OCI-LY1 (cell line): ENCODE data around the gene SYT14.

Experiments used
- H2AFZ ChIP-seq: fragments of 200-600 bp; sonication (generic), shearing (Covaris generic); 2 replicates; pipeline ENCODE4 v1.6.0; 2014; ENCODE audit warnings: antibody characterized with exemption, mild to moderate bottlenecking, low read length
- H3F3A ChIP-seq: fragments of 200-600 bp; sonication (generic), shearing (Covaris generic); 2 replicates; pipeline ENCODE4 v1.6.0; 2014; ENCODE audit warnings: mild to moderate bottlenecking, antibody characterized with exemption, low read length, moderate library complexity; ENCODE audit not compliant: insufficient read depth
- H3K27ac ChIP-seq: fragments of 200-600 bp; sonication (generic); 2 replicates; pipeline ENCODE4 v1.5.1; 2014; ENCODE audit warnings: low read length, mixed run types, mild to moderate bottlenecking, low read depth; ENCODE audit not compliant: poor library complexity, severe bottlenecking
- H3K27me3 ChIP-seq: fragments of 200-600 bp; sonication (generic); 2 replicates; pipeline ENCODE4 v1.6.0; 2014; ENCODE audit warnings: antibody characterized with exemption, mild to moderate bottlenecking, low read length, moderate library complexity; ENCODE audit not compliant: insufficient read depth
- H3K36me3 ChIP-seq: fragments of 200-600 bp; sonication (generic); 2 replicates; pipeline ENCODE4 v1.6.1; 2014; ENCODE audit warnings: mild to moderate bottlenecking, antibody characterized with exemption, low read length, moderate library complexity, mixed read lengths; ENCODE audit not compliant: insufficient read depth
- H3K4me1 ChIP-seq: fragments of 200-600 bp; sonication (generic); 2 replicates; pipeline ENCODE4 v1.5.1; 2014; ENCODE audit warnings: mild to moderate bottlenecking, low read length, moderate library complexity; ENCODE audit not compliant: insufficient read depth, severe bottlenecking
- H3K4me2 ChIP-seq: fragments of 200-600 bp; sonication (generic), shearing (Covaris generic); 2 replicates; pipeline ENCODE4 v1.6.1; 2014; ENCODE audit warnings: low read length
- H3K4me3 ChIP-seq: fragments of 200-600 bp; sonication (generic); 2 replicates; pipeline ENCODE4 v1.5.1; 2014; ENCODE audit warnings: low read length, low read depth, mild to moderate bottlenecking, mixed read lengths; ENCODE audit not compliant: poor library complexity, severe bottlenecking
- H3K79me2 ChIP-seq: fragments of 200-600 bp; shearing (Covaris generic); 2 replicates; pipeline ENCODE4 v1.6.1; 2016; ENCODE audit warnings: mixed run types, low read length, mixed read lengths; ENCODE audit not compliant: insufficient read depth
- H3K9ac ChIP-seq: fragments of 200-600 bp; sonication (generic), shearing (Covaris generic); 2 replicates; pipeline ENCODE4 v1.6.1; 2014; ENCODE audit warnings: mild to moderate bottlenecking, low read length, mixed read lengths
- H3K9me2 ChIP-seq: fragments of 200-600 bp; sonication (generic), shearing (Covaris generic); 2 replicates; pipeline ENCODE4 v1.6.1; 2014; ENCODE audit warnings: low read depth, mild to moderate bottlenecking, low read length, mixed read lengths
- H3K9me3 ChIP-seq: fragments of 200-600 bp; shearing (Covaris generic); 2 replicates; pipeline ENCODE4 v1.6.1; 2014; ENCODE audit warnings: low read length, mixed read lengths
- H4K20me1 ChIP-seq: fragments of 200-600 bp; sonication (generic), shearing (Covaris generic); 2 replicates; pipeline ENCODE4 v1.6.0; 2016; ENCODE audit warnings: mild to moderate bottlenecking, low read length; ENCODE audit not compliant: insufficient read depth
- EZH2 ChIP-seq: fragments of 200-600 bp; sonication (generic), shearing (Covaris generic); IDR thresholded peaks from 2 replicates; pipeline ENCODE4 v1.8.0; 2017; ENCODE audit warnings: borderline replicate concordance, mixed run types, mild to moderate bottlenecking, antibody characterized with exemption, low read length, moderate library complexity, mixed read lengths
- TF ChIP-seq, protein P1 (sequence below): fragments of 200-600 bp; sonication (generic), shearing (Covaris generic); IDR thresholded peaks from 2 replicates; pipeline ENCODE4 v1.5.1; 2017; ENCODE audit warnings: mild to moderate bottlenecking, antibody characterized with exemption, low read length, moderate library complexity, mixed read lengths

The SYT14 gene

DNA sequence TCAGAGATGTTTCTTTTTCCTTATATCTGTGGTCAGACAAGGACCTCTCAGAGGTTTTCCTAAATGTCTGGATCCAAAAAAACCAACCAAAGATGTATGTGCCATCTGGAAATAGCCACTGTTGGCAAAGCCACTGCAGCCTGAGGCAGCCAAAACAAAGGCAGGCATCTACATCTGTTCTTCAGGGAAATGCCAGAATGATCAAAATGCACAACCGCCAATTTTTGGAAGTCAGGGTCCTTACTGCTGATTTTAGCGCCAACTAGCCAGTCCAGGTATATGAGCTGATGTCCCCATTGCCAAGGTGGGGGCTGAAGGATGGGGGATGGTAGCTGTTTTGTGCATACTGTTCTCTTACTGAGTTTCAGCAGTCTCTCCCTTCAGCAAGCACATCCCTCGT, 45.9 kb downstream of the SYT14 start:
- H3K4me1 ChIP-seq: no peaks in the 10 kb centered on the region
- no peak overlapping the region for H3K9ac ChIP-seq
- H3K4me3 ChIP-seq: no peak overlapping the region
- H3K9me2 ChIP-seq: no peaks in the 10 kb centered on the region
- no peaks in the 10 kb centered on the region for H3K36me3 ChIP-seq
- H2AFZ ChIP-seq: no peak overlapping the region
- no peaks in the 10 kb centered on the region for H3K79me2 ChIP-seq
- no peaks in the 10 kb centered on the region for H3K27me3 ChIP-seq
- no peak for TF ChIP-seq EZH2
- TF ChIP-seq, protein P1, sequence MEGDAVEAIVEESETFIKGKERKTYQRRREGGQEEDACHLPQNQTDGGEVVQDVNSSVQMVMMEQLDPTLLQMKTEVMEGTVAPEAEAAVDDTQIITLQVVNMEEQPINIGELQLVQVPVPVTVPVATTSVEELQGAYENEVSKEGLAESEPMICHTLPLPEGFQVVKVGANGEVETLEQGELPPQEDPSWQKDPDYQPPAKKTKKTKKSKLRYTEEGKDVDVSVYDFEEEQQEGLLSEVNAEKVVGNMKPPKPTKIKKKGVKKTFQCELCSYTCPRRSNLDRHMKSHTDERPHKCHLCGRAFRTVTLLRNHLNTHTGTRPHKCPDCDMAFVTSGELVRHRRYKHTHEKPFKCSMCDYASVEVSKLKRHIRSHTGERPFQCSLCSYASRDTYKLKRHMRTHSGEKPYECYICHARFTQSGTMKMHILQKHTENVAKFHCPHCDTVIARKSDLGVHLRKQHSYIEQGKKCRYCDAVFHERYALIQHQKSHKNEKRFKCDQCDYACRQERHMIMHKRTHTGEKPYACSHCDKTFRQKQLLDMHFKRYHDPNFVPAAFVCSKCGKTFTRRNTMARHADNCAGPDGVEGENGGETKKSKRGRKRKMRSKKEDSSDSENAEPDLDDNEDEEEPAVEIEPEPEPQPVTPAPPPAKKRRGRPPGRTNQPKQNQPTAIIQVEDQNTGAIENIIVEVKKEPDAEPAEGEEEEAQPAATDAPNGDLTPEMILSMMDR: no peak
- H3K27ac ChIP-seq: no peak overlapping the region
- H3K4me2 ChIP-seq: no peak overlapping the region
- no peaks in the 10 kb centered on the region for H3F3A ChIP-seq
- H4K20me1 ChIP-seq: no peaks in the 10 kb centered on the region
- no peaks in the 10 kb centered on the region for H3K9me3 ChIP-seq

DNA sequence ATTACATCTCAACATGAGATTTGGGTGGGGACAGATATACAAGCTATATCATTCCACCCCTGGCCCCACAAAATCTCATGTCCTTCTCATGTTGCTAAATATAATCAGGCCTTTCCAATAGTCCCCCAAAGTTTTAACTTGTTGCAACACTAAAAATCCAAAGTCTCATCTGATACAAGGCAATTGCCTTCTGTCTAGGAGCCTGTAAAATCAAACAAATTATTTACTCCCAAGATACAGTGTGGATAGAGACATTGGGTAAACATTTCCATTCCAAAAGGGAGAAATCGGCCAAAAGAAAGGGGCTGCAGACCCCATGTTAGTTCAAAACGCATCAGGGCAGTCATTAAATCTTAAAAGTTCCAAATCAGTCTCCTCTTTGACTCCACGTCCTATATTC, 47.0 kb downstream of the SYT14 start:
- H3K4me2 ChIP-seq: no peak overlapping the region
- H3K9me2 ChIP-seq: no peaks in the 10 kb centered on the region
- H3F3A ChIP-seq: no peaks in the 10 kb centered on the region
- no peaks in the 10 kb centered on the region for H3K9me3 ChIP-seq
- H3K4me3 ChIP-seq: no peak overlapping the region
- H3K36me3 ChIP-seq: no peaks in the 10 kb centered on the region
- TF ChIP-seq, protein P1: no peak
- no peaks in the 10 kb centered on the region for H3K27me3 ChIP-seq
- H3K9ac ChIP-seq: no peak overlapping the region
- H3K27ac ChIP-seq: no peak overlapping the region
- H3K79me2 ChIP-seq: no peaks in the 10 kb centered on the region
- H3K4me1 ChIP-seq: no peaks in the 10 kb centered on the region
- H4K20me1 ChIP-seq: no peaks in the 10 kb centered on the region
- H2AFZ ChIP-seq: no peak overlapping the region

DNA sequence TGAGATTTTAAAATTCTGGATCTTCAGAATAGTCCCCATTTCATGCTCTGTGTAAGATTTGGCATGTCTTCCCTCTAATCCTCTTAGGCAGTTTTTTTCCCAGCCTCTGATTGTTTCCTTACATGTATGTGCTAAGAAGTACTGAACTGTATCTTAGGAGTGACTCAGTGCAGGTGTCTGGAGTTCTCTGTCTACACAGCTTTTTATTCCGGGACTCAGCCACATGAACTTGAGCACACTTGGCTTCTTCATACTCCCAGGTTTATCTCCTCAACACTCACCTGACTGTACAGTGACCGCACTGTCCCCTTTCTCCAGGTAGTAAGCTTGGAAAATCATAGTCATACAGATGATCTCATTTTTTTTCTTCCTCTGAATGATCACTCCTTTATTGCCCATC, 50.7 kb downstream of the SYT14 start:
- no peak overlapping the region for H3K4me2 ChIP-seq
- no peak for TF ChIP-seq EZH2
- TF ChIP-seq, protein P1: no peak

More for the DNA sequence above, 50.7 kb downstream of the SYT14 start:
- H3K4me1 ChIP-seq: no peaks in the 10 kb centered on the region
- H3F3A ChIP-seq: no peaks in the 10 kb centered on the region
- H3K36me3 ChIP-seq: no peaks in the 10 kb centered on the region
- H3K9me2 ChIP-seq: no peaks in the 10 kb centered on the region
- H2AFZ ChIP-seq: no peak overlapping the region
- no peaks in the 10 kb centered on the region for H3K27me3 ChIP-seq
- H3K27ac ChIP-seq: no peak overlapping the region
- H3K9me3 ChIP-seq: no peaks in the 10 kb centered on the region
- no peak overlapping the region for H3K4me3 ChIP-seq
- no peak overlapping the region for H3K9ac ChIP-seq
- no peaks in the 10 kb centered on the region for H3K79me2 ChIP-seq
- no peaks in the 10 kb centered on the region for H4K20me1 ChIP-seq
